Cardiac fibroblast (primary cell): ENCODE data around the gene TRIP10.

Source experiments
- DNase-seq, 2 donors: peaks; one replicate each; pipeline versions ENCODE4 v3.0.0 to v3.0.0-alpha.2; 2010; ENCODE audit warnings: low read depth in 2 of 2
- H3K4me3 ChIP-seq, 2 donors: replicated peaks in 1 of 2; 1 replicate in 1 of 2; 2 replicates in 1 of 2; pipeline ENCODE4 v1.5.1; 2011; ENCODE audit warnings: low read depth in 2 of 2, low read length in 2 of 2, mild to moderate bottlenecking in 2 of 2, moderate library complexity in 1 of 2
- TF ChIP-seq, protein P1 (sequence below): IDR thresholded peaks from one replicate; pipeline ENCODE4 v1.5.1; 2011; ENCODE audit warnings: low read depth, mild to moderate bottlenecking, low read length, inconsistent platforms

The TRIP10 gene

DNA sequence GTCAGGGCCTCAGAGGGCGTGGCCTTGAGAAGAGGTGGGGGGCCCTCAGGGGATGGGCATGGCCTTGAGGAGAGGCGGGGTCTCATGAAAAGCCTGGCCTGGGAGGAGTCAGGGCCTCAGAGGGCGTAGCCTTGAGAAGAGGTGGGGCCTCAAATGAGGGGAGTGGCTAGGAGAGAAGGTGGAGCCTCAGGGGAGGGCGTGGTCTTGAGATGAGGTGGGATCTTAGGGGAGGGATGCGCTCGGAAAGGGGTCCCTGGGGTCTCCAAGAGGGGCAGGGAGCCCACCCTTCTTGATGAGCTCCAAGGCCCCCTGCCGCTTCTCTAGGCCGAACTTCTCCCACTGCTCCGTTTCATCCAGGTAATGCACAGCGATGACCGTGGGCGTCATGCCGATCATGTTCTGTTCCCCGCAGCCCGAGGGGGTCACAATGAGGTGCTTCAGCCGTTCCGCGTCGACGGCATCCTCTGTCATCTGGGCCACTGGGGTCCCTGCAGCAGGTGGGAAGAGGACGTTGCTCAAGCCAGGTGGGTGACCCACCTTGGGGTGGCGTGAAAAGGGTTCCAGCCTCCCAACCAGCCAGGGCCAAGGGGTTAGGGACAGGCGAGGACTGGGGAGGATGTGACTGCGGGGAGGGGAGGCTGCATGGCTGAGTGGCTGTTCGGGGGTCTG lies 45.2 kb upstream of the TRIP10 start:
- TF ChIP-seq, protein P1, sequence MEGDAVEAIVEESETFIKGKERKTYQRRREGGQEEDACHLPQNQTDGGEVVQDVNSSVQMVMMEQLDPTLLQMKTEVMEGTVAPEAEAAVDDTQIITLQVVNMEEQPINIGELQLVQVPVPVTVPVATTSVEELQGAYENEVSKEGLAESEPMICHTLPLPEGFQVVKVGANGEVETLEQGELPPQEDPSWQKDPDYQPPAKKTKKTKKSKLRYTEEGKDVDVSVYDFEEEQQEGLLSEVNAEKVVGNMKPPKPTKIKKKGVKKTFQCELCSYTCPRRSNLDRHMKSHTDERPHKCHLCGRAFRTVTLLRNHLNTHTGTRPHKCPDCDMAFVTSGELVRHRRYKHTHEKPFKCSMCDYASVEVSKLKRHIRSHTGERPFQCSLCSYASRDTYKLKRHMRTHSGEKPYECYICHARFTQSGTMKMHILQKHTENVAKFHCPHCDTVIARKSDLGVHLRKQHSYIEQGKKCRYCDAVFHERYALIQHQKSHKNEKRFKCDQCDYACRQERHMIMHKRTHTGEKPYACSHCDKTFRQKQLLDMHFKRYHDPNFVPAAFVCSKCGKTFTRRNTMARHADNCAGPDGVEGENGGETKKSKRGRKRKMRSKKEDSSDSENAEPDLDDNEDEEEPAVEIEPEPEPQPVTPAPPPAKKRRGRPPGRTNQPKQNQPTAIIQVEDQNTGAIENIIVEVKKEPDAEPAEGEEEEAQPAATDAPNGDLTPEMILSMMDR: no peak
- DNase-seq: peak in 1 of 2 donors; percentile 44
- H3K4me3 ChIP-seq: no peak overlapping the region

GRCh38 chr19:6696239-6696820 lies 43.1 kb upstream of the TRIP10 start:
- TF ChIP-seq, protein P1: no peak
- DNase-seq: no peak
- no peak overlapping the region for H3K4me3 ChIP-seq

DNA sequence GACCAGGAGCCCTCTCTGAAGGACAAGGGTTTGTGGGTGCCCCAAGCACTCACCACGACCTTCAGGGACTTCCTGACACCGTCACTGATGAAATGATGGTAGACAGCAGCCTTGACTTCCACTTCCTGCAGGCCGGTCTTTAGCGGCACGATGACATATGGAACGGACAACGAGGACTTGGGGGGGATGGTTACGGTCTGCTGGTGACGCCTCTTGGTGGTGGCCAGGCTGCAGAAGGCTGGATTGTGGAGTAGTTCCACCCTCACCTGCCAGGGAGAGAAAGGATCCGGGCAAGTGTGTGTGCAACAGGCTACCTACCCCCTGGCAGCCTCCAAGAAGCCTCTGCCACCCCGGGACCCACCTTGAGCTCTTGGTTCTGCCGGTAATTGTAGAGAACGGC lies 42.2 kb upstream of the TRIP10 start:
- no peak overlapping the region for H3K4me3 ChIP-seq
- TF ChIP-seq, protein P1: no peak
- DNase-seq: no peak

DNA sequence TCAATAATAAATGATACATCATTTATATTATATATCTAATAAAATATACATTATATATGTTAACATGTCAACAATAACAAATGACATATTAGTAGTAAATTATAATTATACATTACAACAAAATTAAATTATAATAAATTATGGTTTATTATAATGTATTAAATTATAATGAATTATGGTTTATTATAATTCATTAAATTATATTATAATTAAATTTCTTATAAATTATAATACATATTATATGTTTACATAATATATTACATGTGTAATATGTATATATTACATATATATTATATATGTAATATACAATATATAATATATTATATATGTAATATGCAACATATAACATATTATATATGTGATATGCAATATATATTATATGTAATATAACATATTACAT lies 39.5 kb upstream of the TRIP10 start:
- no peak overlapping the region for H3K4me3 ChIP-seq
- TF ChIP-seq, protein P1: no peak
- no peak for DNase-seq

DNA sequence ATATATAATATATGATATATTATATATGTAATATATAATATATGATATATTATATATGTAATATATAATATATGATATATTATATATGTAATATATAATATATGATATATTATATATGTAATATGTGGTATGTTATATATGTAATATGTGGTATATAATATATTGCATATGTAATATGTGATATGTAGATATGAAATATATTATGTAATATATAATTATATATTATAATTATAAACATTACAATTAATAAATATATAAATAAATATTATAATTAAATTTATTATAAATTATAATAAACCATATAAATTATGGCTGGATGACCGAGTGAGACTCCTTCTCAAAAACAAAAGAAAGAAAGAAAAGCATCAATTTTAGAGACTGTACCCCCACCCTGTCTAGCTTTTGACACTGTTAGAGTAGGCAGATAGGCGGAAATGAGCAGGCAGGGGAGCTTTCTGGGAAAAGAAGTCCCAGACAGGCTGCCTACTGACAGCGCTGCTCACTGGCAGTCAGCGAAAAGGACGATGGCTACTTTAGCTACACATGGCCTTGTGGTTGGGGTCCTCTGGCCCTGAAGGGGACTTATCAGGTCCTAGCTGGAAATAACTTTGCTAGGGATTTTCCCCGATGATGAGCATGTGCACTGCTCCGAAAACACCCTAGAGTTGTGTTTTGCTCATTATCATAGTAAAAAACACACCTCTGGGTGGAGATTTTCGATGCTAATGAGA lies 38.7 kb upstream of the TRIP10 start:
- H3K4me3 ChIP-seq: no peak overlapping the region
- TF ChIP-seq, protein P1: no peak
- no peak for DNase-seq

- DNase-seq: no peak
- TF ChIP-seq, protein P1: no peak
- no peak overlapping the region for H3K4me3 ChIP-seq
Observed at GRCh38 chr19:6705931-6706632, 33.4 kb upstream of the TRIP10 start.
